ENCODE results near the gene LPAR2. TPM values are rescaled to one million over a fixed set of nuclear protein-coding genes. Genes with fewer than 3 reads are reported as not detected.

The LPAR2 gene
- total RNA-seq, 1 donor from 2014 or later: 23.5 TPM

- H3K4me3 ChIP-seq: no peak overlapping the region
- TF ChIP-seq, protein P1, sequence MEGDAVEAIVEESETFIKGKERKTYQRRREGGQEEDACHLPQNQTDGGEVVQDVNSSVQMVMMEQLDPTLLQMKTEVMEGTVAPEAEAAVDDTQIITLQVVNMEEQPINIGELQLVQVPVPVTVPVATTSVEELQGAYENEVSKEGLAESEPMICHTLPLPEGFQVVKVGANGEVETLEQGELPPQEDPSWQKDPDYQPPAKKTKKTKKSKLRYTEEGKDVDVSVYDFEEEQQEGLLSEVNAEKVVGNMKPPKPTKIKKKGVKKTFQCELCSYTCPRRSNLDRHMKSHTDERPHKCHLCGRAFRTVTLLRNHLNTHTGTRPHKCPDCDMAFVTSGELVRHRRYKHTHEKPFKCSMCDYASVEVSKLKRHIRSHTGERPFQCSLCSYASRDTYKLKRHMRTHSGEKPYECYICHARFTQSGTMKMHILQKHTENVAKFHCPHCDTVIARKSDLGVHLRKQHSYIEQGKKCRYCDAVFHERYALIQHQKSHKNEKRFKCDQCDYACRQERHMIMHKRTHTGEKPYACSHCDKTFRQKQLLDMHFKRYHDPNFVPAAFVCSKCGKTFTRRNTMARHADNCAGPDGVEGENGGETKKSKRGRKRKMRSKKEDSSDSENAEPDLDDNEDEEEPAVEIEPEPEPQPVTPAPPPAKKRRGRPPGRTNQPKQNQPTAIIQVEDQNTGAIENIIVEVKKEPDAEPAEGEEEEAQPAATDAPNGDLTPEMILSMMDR (IDR thresholded peaks at IDR 0.05): no peak
- peaks cover 94% of the 10 kb centered on the region for H3K36me3 ChIP-seq
- no peaks in the 10 kb centered on the region for H3K9me3 ChIP-seq
- no peaks in the 10 kb centered on the region for H3K4me1 ChIP-seq
- DNase-seq: no peak
- H3K27ac ChIP-seq: no peak overlapping the region
- intact Hi-C loops (cut with DNase I): no loop called here
- H3K27me3 ChIP-seq: no peaks in the 10 kb centered on the region
- ATAC-seq: no peak
Observed at GRCh38 chr19:19651076-19651475, 23.1 kb upstream of the LPAR2 start.

- no peak for ATAC-seq
- Histone ChIP-seq H3K4me1 (no peaks in the 10 kb centered on the region), H3K4me3 (no peak overlapping the region), H3K27ac (no peak overlapping the region), H3K36me3 (peaks cover 94% of the 10 kb centered on the region), H3K27me3 (no peaks in the 10 kb centered on the region), H3K9me3 (no peaks in the 10 kb centered on the region)
- DNase-seq: no peak
- TF ChIP-seq, protein P1 (IDR thresholded peaks at IDR 0.05): no peak
- intact Hi-C loops (cut with DNase I): no loop called here
Observed at GRCh38 chr19:19650331-19650730, 22.3 kb upstream of the LPAR2 start.

GRCh38 chr19:19649580-19649995 is 21.6 kb upstream of the LPAR2 start:
- no peak for DNase-seq
- Histone ChIP-seq H3K27me3 (no peaks in the 10 kb centered on the region), H3K9me3 (no peaks in the 10 kb centered on the region), H3K36me3 (peaks cover 91% of the 10 kb centered on the region), H3K27ac (no peak overlapping the region), H3K4me1 (no peaks in the 10 kb centered on the region), H3K4me3 (no peak overlapping the region)
- intact Hi-C loops (cut with DNase I): no loop called here
- TF ChIP-seq, protein P1 (IDR thresholded peaks at IDR 0.05): no peak
- ATAC-seq: no peak

DNA sequence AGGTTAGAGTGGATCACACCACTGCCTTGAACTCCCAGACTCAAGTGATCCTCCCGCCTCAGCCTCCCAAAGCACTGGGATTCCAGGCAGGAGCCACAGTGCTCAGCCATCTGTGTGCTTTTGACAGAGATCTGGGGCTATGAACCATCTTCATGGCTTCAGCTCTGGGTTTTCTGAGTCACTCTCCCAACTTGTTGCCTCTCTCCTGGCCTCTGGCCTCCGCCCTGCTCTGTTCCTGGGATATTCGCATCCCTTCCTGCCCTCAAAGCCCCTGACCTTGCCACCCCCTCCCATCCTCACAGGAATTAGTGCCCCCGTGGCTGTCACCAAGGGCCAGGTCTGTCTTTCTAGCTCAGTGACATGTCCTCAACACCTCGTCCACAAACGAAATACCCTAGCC is 21.1 kb upstream of the LPAR2 start:
- intact Hi-C loops (cut with DNase I): no loop called here
- Histone ChIP-seq H3K27ac (no peak overlapping the region), H3K9me3 (no peaks in the 10 kb centered on the region), H3K4me3 (no peak overlapping the region), H3K4me1 (no peaks in the 10 kb centered on the region), H3K36me3 (peaks cover 86% of the 10 kb centered on the region), H3K27me3 (no peaks in the 10 kb centered on the region)
- DNase-seq: no peak
- no peak for ATAC-seq
- TF ChIP-seq, protein P1 (IDR thresholded peaks at IDR 0.05): no peak

GRCh38 chr19:19647037-19647835 is 19.2 kb upstream of the LPAR2 start:
- no peak for DNase-seq
- no peak for ATAC-seq
- Histone ChIP-seq H3K4me1 (peaks cover 8% of the 10 kb centered on the region), H3K9me3 (no peaks in the 10 kb centered on the region), H3K36me3 (peaks cover 67% of the 10 kb centered on the region), H3K27ac (no peak overlapping the region), H3K4me3 (no peak overlapping the region), H3K27me3 (no peaks in the 10 kb centered on the region)
- intact Hi-C loops (cut with DNase I): no loop called here
- TF ChIP-seq, protein P1 (IDR thresholded peaks at IDR 0.05): no peak
